ENCODE data around the gene SPINK1.
A peak's percentile ranks its signal among the peaks of the same experiment; 100 is the strongest.

SPINK1 gene

DNA sequence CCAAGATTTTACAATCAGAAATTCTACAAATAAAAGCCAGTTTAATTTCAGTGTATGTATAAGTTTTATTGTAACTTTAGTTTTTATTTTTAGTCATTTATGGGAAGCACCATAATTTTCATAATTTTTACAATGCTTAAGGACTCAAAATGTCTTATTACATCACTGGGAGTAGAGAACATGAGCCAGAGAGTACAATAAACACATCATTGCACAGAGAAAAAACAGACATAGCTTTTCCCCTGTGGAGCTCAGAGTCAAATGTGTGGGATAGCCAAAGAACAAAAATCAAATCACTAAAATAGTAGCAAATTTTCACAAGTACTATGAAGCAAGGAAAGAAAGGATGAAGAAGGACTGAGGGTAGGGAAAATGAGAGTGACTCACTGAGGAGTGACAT is 43.4 kb downstream of the SPINK1 start:
- Histone ChIP-seq H3K4me3 (ENCODE audit: low read length) (no peak overlapping the region), H3K36me3 (ENCODE audit: control insufficient read depth, insufficient read depth, low read length) (no peaks in the 10 kb centered on the region), H3K27ac (ENCODE audit: low read length) (no peak overlapping the region), H3K27me3 (ENCODE audit: control insufficient read depth, insufficient read depth, low read length) (no peaks in the 10 kb centered on the region), H3K9me3 (ENCODE audit: control insufficient read depth, insufficient read depth, low read length) (no peaks in the 10 kb centered on the region), H3K4me1 (ENCODE audit: control insufficient read depth, insufficient read depth, low read length) (no peaks in the 10 kb centered on the region)
- DNase-seq (ENCODE audit: low read depth, low spot score) = no peak

DNA sequence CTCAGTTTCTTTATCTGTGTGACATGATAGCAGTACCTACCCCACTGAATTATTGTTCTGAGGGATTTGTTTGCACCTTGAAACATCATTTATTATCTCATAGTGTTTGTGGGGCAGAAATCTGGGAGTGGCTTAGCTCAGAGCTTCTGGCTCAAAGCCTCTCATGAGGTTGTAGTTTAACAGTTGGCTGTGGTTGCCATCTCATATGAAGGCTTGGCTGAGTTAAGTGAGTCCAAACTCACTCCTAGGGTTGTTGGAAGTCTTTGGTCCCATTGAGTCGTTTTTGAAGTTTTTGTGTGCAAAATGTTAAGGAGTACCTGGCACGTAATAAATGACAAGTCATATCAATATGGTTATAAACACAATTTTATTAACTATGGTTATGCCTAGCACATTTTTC is 45.3 kb downstream of the SPINK1 start:
- no peak overlapping the region for H3K27ac ChIP-seq (ENCODE audit: low read length)
- DNase-seq (ENCODE audit: low read depth, low spot score) = no peak
- H3K9me3 ChIP-seq (ENCODE audit: control insufficient read depth, insufficient read depth, low read length) = no peaks in the 10 kb centered on the region
- H3K36me3 ChIP-seq (ENCODE audit: control insufficient read depth, insufficient read depth, low read length) = no peaks in the 10 kb centered on the region
- no CpG with 5 or more reads among the region's 2 CpGs for WGBS (ENCODE audit: insufficient coverage, insufficient read length)
- H3K4me1 ChIP-seq (ENCODE audit: control insufficient read depth, insufficient read depth, low read length) = no peaks in the 10 kb centered on the region
- H3K4me3 ChIP-seq (ENCODE audit: low read length) = no peak overlapping the region
- H3K27me3 ChIP-seq (ENCODE audit: control insufficient read depth, insufficient read depth, low read length) = no peaks in the 10 kb centered on the region

DNA sequence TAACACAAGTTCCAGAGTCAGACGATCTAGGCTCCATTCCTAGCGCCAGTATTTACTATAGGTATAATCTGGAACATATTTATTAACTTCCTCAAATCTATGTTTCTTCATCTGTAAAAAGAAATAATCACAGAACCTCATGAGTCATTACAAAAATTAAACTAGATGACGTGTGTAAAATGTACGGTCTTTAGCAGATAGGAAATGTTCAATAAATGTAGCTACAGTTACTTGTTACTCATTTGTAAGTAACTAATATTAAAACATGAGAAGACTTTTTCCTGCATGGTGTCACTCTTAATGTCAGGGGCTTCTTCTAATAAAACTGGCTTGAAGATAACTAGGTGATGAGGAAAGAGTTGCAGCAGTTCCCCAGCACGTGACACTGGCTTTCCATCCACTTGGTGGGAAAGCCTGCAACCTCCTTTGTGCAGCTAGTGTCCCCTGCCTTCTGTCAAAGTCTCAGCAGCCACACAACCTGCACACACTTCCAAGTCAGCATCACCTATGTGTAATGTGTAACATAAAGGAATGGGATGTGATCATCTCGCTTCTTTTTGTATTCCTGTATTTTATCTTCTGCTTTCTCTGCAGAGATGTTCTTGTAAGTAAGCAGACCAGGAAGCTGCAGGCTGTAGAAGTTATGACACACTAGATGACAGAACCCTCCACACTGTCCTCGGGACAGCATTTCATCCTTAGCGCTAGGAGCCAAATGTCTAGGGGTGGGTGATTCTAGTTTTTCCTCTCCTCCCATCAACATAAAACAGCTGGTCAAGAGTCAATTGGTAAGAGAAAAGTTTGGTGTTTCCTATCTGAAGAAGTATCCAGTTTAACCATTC is 47.1 kb downstream of the SPINK1 start:
- H3K27me3 ChIP-seq (ENCODE audit: control insufficient read depth, insufficient read depth, low read length) = no peaks in the 10 kb centered on the region
- no peak overlapping the region for H3K27ac ChIP-seq (ENCODE audit: low read length)
- no CpG with 5 or more reads among the region's 8 CpGs for WGBS (ENCODE audit: insufficient coverage, insufficient read length)
- no peaks in the 10 kb centered on the region; the same call in 1 of the 2 replicates for H3K4me1 ChIP-seq (ENCODE audit: control insufficient read depth, insufficient read depth, low read length)
- H3K4me3 ChIP-seq (ENCODE audit: low read length) = no peak overlapping the region
- no peaks in the 10 kb centered on the region for H3K36me3 ChIP-seq (ENCODE audit: control insufficient read depth, insufficient read depth, low read length)
- DNase-seq (ENCODE audit: low read depth, low spot score) = no peak
- no peaks in the 10 kb centered on the region for H3K9me3 ChIP-seq (ENCODE audit: control insufficient read depth, insufficient read depth, low read length)

DNA sequence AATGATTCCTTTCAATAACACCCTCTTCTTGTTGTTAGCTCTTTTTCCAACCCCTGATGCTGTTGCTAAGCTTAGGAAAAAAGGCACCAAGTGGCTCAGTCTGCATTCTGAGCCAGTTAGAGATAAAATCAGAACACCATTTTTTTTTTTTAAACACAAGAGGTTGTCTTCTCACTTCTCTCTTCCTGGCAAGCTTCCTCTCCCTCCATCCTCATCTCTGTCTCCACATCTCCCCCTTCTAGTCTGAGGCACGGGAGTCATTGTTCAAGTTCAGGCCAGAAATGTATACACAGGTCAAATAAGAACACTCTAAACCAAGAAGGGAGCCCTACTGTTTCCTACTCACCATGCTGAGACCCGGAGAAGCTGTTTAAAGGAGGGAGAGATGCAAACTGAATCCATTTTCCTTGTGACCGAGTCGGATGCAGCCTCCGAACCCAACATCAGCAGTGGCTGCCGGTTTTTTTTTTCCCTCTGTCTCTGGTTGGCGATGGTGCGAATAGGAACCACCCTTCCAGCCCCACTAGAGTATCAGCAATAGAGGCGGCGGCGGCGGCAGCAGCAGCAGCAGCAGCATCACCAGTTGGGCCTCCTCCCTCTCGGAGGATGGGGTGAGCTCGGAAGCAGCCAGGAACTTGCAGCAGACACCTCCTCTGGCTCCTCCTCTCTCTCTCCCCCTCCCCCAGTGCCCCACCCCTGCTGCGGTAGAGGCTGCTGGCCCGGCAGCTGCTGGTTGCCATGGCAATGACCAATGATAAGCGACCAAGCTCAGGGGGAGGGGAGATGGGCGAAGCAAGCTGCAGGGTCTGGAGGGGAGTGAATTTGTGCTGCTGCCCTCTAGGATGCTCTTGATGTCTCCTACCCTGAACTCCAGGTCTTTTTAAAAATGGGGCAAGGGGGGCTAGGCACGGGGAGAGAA is 49.1 kb downstream of the SPINK1 start, which contains the start of gene JAKMIP2:
Gene JAKMIP2, minus strand, starts transcription at position 619 of the 919 bp plus-strand sequence. CDS start 110,922 bp downstream, outside the sequence.
- H3K4me1 ChIP-seq (ENCODE audit: control insufficient read depth, insufficient read depth, low read length) = no peaks in the 10 kb centered on the region; the same call in 1 of the 2 replicates
- H3K4me3 ChIP-seq (ENCODE audit: low read length) = peak within 1 kb of the TSS; percentile 75; the same call in 1 of the 2 replicates
- peak within 1 kb of the TSS; percentile 8 for H3K27ac ChIP-seq (ENCODE audit: low read length)
- peak; percentile 97 for DNase-seq (ENCODE audit: low read depth, low spot score)
- H3K9me3 ChIP-seq (ENCODE audit: control insufficient read depth, insufficient read depth, low read length) = no peaks in the 10 kb centered on the region
- no peaks in the 10 kb centered on the region for H3K27me3 ChIP-seq (ENCODE audit: control insufficient read depth, insufficient read depth, low read length)
- H3K36me3 ChIP-seq (ENCODE audit: control insufficient read depth, insufficient read depth, low read length) = no peaks in the 10 kb centered on the region
- no CpG with 5 or more reads among the region's 19 CpGs for whole genome bisulfite sequencing (ENCODE audit: insufficient coverage, insufficient read length)

DNA sequence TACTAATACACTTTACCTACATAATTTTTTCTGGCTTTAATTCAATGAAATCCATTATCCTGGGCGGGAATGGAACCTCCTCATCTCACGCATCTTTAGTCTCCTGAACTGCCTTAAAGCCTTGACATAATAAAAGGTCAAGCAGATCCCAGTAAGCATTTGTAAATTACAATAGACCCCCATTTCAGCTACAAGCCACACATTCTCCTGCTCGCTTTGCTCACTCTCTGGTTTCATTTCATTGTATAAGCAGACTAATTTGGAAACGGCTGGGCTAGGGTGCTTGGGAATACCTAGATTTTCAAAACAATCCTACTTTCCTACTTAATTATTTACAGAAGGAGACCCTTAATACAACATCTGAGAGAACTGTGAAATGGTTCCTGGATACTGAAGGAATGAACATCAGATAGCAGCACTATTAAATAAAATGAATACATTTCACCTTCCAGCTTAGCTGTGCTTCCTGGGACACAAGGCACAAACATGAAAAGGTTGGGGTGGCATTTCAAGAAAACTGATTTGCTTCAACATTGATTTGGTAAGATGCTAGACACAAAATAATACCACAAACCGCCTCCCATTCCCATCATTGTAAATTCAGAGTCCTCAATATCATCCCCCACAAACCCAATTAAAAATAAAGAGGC is 50.4 kb downstream of the SPINK1 start:
- Histone ChIP-seq H3K27me3 (ENCODE audit: control insufficient read depth, insufficient read depth, low read length) (no peaks in the 10 kb centered on the region), H3K9me3 (ENCODE audit: control insufficient read depth, insufficient read depth, low read length) (no peaks in the 10 kb centered on the region), H3K27ac (ENCODE audit: low read length) (no peak overlapping the region), H3K4me3 (ENCODE audit: low read length) (peak overlapping the region; percentile 6; the same call in 1 of the 2 replicates), H3K4me1 (ENCODE audit: control insufficient read depth, insufficient read depth, low read length) (no peaks in the 10 kb centered on the region; the same call in 1 of the 2 replicates), H3K36me3 (ENCODE audit: control insufficient read depth, insufficient read depth, low read length) (no peaks in the 10 kb centered on the region)
- WGBS (ENCODE audit: insufficient coverage, insufficient read length) = 100% methylated on average over 1 of the region's 5 CpGs
- no peak for DNase-seq (ENCODE audit: low read depth, low spot score)

DNA sequence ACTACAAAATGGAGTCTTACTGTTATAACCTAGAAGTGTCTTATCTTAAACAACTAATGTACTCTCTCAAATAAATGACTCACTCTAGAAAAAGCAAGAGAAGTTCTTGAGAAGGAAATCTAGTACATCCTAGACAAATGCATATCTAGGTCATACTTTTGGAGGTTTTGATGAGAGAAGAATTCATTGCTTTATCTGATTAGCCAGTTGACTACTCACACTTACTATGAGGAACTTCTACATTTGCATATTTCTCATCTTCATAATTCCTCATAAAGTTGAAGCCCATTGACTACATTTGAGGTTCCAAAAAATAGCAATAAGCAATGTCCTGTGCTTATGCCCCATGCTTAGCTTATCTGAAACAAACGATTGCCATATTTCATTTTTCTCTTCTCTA is 51.8 kb downstream of the SPINK1 start:
- Histone ChIP-seq H3K4me3 (ENCODE audit: low read length) (no peak overlapping the region), H3K36me3 (ENCODE audit: control insufficient read depth, insufficient read depth, low read length) (no peaks in the 10 kb centered on the region), H3K27ac (ENCODE audit: low read length) (no peak overlapping the region), H3K27me3 (ENCODE audit: control insufficient read depth, insufficient read depth, low read length) (no peaks in the 10 kb centered on the region), H3K4me1 (ENCODE audit: control insufficient read depth, insufficient read depth, low read length) (peaks cover 1% of the 10 kb centered on the region; the same call in 1 of the 2 replicates), H3K9me3 (ENCODE audit: control insufficient read depth, insufficient read depth, low read length) (no peaks in the 10 kb centered on the region)
- WGBS (ENCODE audit: insufficient coverage, insufficient read length) = no CpG with 5 or more reads among the region's 1 CpG
- DNase-seq (ENCODE audit: low read depth, low spot score) = no peak

DNA sequence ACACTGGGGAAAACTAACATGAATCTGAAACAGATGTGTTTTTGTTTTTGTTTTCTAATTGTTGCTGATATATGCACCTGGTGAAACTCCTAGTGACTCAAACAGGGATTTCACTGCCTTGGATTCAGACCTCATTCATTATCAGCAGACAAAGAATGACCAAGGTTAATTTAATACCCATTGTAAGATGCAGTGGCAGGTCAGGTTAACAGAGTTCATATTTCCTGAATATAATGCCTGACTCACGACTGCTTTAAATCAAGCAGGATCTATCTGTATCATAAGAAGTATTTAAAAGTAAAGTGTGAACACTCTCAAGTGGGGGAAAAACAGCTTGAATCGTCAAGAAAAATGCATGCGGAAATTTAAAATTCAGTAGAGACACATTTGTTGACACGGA is 54.5 kb downstream of the SPINK1 start:
- WGBS (ENCODE audit: insufficient coverage, insufficient read length) = no CpG with 5 or more reads among the region's 4 CpGs
- Histone ChIP-seq H3K36me3 (ENCODE audit: control insufficient read depth, insufficient read depth, low read length) (no peaks in the 10 kb centered on the region), H3K27me3 (ENCODE audit: control insufficient read depth, insufficient read depth, low read length) (no peaks in the 10 kb centered on the region), H3K4me3 (ENCODE audit: low read length) (no peak overlapping the region), H3K4me1 (ENCODE audit: control insufficient read depth, insufficient read depth, low read length) (peaks cover 1% of the 10 kb centered on the region; the same call in 1 of the 2 replicates), H3K9me3 (ENCODE audit: control insufficient read depth, insufficient read depth, low read length) (no peaks in the 10 kb centered on the region), H3K27ac (ENCODE audit: low read length) (no peak overlapping the region)
- DNase-seq (ENCODE audit: low read depth, low spot score) = no peak
